ENCODE measurements around the gene KIF23.

KIF23 gene

DNA sequence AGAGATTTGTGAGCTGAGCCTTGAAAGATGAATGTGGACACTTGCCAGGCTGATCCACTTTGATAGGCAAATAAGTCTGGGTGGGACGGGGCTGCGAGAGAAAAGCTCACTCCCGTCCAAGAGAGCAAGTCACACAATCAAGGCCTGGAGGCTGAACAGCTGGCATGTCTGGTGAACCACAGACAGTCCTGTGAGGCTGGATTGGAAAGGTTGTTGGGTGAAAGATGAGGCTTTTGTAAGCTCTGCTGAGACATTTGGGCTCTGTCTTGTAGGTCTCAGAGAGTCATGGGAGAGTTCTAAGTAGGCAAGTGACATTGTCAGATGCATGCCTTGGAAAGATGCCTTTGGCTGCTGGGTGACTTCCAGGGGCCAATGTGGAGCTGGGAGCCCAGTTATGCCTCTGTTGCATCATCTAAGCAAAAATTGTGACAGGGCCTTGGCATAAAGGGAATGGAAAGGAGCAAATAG is 76.9 kb downstream of the KIF23 start:
- DNase-seq (ENCODE audit: low read depth) = no peak

DNA sequence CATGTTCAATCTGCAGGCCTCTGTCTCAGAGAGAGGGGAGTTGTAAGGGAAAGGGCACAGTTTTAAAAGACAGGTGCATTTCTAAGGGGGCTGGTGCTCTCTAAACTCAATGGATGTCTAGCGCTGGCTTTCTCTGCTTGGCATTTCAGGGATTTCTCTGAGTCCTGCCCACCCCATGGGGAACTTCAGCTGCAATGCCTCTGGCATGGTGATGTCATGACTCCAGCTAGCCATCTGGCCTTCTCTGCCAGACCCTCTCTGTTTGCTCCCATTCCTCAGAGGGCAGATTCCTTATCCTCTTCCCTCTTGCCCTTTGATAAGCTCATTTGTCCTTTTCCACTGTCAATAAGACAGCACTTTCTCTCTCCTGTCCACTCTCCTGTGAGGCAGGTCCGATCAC is 79.3 kb downstream of the KIF23 start:
- no peak for DNase-seq (ENCODE audit: low read depth)

DNA sequence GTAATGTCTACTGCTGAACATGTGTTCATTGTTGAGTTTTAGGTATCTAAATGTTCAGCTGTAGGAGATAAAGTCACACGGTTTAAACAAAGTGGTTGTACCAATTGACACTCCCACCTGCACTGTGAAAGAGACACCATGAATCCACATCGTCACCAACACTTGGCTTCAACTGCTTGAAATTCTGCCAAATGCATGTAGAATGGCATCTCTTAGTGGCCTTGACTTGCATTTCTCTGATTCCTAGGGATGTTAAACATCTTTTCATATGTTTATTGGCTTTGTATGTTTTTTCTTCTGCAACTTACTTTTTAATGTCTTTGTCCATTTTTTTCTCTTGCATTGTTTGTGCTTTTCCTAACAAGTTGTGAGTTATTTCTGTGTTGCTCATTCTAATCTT is 81.9 kb downstream of the KIF23 start:
- no peak for DNase-seq (ENCODE audit: low read depth)

DNA sequence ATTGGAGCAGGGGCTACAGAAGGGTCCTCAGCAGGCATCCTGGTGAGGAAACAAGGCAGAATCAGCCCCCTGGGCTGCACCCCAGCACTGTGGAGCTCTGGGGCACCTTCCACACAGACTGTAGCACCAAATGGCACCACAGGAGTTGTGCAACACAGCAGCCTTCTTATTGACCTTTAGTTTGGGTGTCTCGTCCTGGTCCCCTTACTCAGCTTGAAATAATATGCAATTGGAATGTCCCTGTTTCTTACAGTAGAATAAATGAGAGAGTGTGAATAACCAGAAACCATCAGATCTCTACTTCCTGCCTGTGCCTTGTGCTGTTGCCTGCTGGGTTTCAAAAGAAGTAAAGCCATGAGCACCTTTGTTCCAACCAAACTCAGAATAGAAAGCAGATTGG is 82.9 kb downstream of the KIF23 start:
- no peak for DNase-seq (ENCODE audit: low read depth)

DNA sequence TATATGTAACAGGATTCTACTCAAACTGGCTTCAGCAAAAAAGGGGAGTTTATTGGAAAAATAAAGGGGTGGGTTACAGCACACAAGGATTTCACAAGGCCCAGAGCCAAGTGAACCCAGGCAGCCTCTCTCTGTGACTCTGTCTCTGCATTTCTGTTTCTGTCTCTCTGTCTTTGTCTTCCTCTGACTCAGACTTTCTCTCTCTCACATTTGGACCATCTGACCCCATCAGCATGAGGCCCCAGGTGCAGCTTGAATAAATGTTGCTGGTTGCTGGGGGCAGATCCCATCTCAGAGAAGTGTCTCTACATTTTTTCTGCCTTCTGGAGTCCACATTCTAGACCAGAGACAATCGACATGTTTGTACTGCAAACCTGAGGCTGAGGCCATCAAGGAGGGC is 83.5 kb downstream of the KIF23 start:
- DNase-seq (ENCODE audit: low read depth) = no peak
